T-helper 1 cell treated with Interleukin-12 subunit alpha and Interleukin-12 subunit beta and Interleukin-4 antibody, amounts not matched to agents 30 ng/mL and 1 ng/mL, for 36 hours (primary cell): Measurements from ENCODE around the gene NME8. TPM values are rescaled to one million over a fixed set of nuclear protein-coding genes. Genes with fewer than 3 reads are reported as not detected.
"Not testable (repeated sequence)": the region's sequence is repeated elsewhere in the genome, so short reads cannot be mapped to it uniquely, and the experiment has no call there.

Experiments
- intact Hi-C: fragments of 100-400 bp; cut with micrococcal nuclease; formaldehyde crosslinking; loops from one replicate; pipeline ENCODE4 v1.15.1; 2024
- total RNA-seq: library from RNA; stranded (reverse); gene quantifications from 2 replicates; pipeline ENCODE4 v1.2.3, GENCODE V29; 2022

Gene NME8
- not detected in 2 replicates for total RNA-seq

DNA sequence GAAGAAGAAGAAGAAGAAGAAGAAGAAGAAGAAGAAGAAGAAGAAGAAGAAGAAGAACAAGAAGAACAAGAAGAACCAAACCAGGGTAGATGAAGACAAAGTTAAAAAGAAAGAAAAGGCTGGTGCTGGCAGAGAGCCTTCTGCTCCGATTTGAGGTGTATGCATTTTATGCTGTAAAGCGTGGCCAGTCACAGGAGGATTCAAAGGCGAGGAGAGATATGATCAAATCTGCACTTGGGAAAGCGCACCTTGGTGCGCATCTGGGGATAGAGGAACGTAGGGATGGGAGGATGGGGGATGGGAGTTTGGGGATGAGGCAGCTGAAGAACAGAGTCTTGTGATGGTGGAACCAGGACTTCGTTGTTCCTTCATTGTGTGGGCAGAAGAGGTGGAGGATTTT lies at the start of gene NME8:
Gene NME8 (plus strand): TSS at position 301 of the 400 bp plus-strand sequence. CDS start 1,670 bp downstream, outside the sequence.
- intact Hi-C loops: no loop called here

DNA sequence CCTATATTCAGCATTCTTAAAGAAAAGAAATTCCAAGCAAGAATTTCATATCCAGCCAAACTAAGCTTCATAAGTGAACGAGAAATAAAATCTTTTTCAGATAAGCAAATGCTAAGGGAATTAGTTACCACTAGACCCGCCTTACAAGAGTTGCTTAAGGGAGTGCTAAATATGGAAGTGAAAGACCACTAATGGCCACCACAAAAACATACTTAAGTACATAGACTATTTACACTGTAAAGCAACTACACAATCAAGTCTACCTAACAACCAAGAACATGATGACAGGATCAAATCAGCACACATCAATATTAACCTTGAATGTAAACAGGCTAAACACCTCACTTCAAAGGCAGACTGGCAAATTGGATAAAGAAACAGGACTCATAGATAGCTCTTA lies 42.2 kb upstream of the NME8 start:
- intact Hi-C loops: no loop called here

DNA sequence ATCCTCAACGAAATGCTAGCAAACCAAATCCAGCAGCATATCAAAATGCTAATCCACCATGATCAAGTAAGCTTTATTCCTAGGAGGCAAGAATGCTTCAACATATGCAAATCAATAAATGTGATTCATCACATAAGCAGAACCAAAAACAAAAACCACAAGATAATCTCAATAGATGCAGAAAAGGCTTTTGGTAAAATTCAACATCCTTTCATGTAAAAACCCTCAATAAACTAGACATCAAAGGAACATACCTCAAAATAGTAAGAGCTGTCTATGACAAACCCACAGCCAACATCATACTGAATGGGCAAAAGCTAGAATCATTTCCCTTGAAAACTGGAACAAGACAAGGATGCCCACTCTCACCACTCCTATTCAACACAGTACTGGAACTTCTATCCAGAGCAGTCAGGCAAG lies 36.2 kb upstream of the NME8 start:
- intact Hi-C loops: not testable (repeated sequence)

GRCh38 chr7:37815671-37816371 lies 32.6 kb upstream of the NME8 start:
- intact Hi-C loops: no loop called here

DNA sequence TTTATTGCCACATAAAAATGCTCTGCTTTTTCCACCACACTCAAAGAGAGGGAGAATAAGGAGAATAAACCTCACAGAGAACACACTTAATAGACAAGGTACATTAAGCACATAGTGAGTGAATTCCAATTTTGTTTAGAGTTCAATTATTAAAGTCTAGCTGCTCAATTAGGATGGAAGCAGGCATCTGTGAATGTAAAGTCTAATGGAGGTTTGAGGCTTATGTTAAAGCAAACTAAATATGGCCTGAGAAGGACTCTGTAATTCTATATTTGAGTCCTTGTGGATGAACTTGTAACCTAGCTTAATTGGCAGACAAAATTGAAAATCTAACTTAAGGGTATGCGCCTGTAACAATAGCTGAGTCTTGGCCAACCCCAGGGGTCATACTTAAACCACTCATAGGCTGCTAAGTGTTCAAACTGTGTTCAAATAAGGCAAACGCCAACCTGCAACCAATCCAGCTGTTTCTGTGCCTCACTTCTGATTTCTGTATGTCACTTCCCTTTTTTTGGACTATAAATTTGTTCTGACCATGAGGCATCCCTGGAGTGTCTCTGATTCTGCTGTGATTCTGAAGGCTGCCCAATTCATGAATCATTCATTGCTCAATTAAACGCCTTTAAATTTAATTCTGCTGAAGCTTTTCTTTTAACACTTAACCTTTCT lies 31.3 kb upstream of the NME8 start:
- intact Hi-C loops: no loop called here

GRCh38 chr7:37817591-37817960 lies 30.8 kb upstream of the NME8 start:
- intact Hi-C loops: no loop called here

- intact Hi-C loops: no loop called here
These were observed 30.2 kb upstream of the NME8 start for GRCh38 chr7:37817996-37818720.

DNA sequence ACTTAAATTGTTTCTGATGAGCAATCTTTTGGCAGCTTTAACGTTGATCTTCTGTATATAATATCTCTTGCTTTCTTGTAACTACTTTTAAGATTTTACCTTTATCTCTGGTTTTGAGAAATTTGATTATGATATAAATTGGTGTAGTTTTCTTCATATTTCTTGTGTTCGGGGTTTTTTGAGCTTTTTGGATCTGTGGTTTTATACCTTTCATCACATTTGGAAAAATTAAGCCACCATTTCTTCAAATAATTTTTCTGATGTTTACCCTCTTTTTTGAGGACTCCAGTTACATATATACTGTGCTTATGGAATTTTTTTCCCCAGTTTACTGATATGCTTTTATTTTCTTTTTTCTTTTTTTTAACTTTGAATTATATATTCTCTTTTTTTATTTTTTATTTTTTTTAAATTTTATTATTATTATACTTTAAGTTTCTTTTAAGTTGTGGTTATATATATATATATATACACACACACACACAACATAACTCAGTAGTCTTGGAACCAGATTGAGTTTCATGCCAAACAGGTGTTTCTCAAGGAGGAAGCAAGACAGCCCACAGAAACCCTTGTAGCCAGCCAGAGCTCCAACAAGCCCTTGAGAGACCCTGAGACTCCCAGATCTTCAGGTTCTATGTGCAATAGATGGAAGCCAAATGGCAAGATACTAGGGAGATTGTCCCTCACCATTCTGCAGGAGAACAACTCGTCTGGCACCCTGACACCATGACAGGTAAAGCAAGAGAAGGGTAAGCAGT lies 27.5 kb upstream of the NME8 start:
- intact Hi-C loops: no loop called here

- intact Hi-C loops: no loop called here
These were observed 25.5 kb upstream of the NME8 start for GRCh38 chr7:37822946-37823345.

- intact Hi-C loops: no loop called here
These were observed 24.8 kb upstream of the NME8 start for GRCh38 chr7:37823557-37823956.

DNA sequence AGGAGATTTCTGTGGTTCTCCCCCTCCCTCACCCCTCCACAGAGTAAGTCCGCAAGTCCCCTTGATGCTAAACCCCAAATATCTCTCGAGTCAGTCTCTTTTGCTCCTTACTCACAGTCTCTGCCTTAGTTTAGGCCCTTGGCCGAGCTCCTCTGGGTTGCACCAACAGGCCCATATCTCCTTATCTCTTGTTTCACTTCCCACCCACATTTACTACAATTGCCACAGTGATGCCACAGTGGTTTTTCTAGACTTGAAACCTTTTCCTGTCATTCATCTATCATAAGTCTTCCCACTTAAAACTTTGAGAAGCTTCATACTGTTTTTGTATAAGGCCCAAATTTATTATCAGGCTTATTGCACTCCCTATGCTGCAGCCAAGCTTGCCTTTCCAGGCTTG lies 23.4 kb upstream of the NME8 start:
- intact Hi-C loops: no loop called here

DNA sequence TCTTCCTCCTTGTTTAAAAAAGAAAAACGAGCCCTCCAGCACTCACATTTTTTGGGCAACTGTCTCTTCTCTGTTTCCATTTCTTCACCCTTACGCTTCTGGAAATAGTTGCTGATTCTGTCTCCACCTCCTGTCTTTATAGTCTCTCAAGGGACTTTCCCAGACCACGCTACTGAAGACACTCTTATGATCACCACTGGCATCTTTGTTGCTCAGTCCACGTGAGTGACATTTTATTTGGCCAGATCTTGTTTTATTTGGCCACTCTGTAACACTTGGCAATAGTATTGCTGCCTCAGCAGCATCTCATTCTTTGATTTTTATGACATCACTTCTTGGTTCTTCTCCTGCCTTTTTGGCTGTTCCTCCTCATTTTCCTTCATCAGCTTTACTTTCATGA lies 21.6 kb upstream of the NME8 start:
- intact Hi-C loops: no loop called here

GRCh38 chr7:37831244-37831643 lies 17.2 kb upstream of the NME8 start:
- intact Hi-C loops: loop anchor here (10.0 kb wide), 1 partner anchor 386 kb away; the partner anchor contains the start of gene ELMO1

- intact Hi-C loops: loop anchor here (10.0 kb wide), 1 partner anchor 387 kb away; the partner anchor contains the start of gene ELMO1
These were observed 16.2 kb upstream of the NME8 start for GRCh38 chr7:37832194-37832593.

DNA sequence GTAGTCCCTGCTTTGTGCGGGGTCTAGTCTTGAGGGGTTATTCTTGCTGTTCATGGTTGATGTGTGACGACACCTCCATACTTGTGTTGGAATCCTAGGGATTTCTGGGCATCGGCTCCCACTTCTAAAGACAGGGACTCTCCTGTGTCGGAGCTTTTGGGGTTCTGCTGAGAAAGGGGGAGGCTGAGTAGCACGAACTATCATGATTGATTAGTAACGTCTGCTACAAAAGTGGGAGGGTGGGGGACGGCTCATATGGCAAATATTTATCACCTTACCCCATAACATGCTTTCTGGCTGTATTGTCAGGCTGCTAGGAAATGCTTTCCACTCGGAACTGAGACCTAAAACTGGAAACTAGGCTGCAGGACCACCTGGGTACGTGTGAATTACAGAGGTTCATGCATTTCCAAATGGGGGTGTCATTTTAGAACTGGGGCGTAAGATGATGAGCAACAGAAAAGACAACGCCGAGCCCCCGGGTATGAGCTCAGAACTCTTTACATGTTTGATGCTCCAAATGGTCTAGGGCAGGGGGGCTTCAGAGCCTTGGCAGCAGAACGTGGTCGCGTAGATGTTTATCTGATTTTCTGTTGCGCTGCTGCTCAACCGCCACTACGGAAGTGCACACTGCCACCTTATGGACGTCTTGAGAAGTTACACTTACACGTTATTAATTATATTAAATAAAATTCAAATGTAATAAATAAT lies 15.1 kb upstream of the NME8 start:
- intact Hi-C loops: loop anchor here (1.0 to 10.0 kb wide), 4 partner anchors 207 to 625 kb away; partner anchors contain the start of gene ELMO1

DNA sequence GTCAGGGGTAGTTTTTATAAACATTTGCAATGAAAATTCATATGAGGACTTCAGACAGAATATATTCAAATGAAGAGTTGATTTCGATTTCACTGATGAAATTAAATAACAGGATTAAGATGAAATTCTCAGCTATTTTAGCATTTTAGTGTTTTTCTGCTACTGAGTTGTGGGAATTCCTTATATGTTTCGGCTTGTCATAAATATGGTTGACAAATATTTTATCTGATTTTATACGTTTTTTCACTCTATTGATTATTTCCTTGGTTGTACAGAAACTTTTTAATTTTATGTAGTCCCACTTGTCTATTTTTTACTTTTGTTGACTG lies 14.6 kb upstream of the NME8 start:
- intact Hi-C loops: loop anchor here (1.0 to 10.0 kb wide), 4 partner anchors 207 to 625 kb away; partner anchors contain the start of gene ELMO1

GRCh38 chr7:37853468-37853867 lies 5.1 kb downstream of the NME8 start:
- intact Hi-C loops: no loop called here

GRCh38 chr7:37882086-37882485 lies 33.7 kb downstream of the NME8 start:
- intact Hi-C loops: no loop called here

DNA sequence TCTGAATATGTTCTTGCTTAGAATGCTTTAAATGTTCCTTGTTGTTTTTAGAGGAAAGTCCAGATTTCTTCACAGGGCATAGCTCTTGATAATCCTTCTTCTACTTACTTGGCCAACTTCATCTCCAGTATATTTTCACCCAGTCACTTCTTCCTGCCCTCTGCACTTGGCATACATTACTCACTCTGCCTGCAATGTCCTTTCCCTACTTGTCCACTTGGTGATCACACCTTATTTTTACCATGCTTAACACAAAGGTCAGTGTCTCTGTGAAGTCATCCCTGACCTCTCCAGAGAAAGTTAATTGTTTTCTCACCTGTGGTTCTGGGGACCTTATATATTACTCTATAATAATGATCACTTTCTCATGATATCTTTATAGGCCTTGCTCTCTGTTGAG lies 45.0 kb downstream of the NME8 start:
- intact Hi-C loops: no loop called here

DNA sequence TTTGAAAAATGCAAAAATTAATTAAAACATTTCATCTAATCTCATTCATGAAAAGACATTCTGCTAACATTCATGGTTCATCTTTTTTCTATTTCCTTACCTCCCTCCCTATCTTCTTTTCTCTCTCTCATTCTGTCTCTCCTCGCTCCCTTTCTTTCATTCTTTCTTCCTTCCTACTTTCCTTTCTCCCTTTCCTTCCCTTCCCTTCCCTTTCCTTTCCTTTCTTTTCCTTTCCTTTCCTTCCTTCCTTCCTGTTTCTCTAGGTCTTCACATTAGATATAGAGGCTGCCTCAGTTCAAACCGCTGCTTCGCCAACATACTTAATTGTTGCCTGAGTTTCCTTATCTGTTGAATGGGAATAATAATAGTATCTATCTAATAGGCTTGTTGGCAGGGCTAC lies 46.3 kb downstream of the NME8 start:
- intact Hi-C loops: no loop called here
